Activated CD4-positive, alpha-beta memory T cell treated with anti-CD3 and anti-CD28 coated beads for 36 hours (primary cell): ENCODE measurements around the gene AMY2B. TPM values are rescaled to one million over a fixed set of nuclear protein-coding genes. Genes with fewer than 3 reads are reported as not detected.

ENCODE experiments used
- total RNA-seq, 2 experiments: library from RNA; stranded (reverse); gene quantifications; one replicate each; pipeline ENCODE4 v1.2.3, GENCODE V29; 2021

Gene AMY2B
- total RNA-seq, 2 experiments from 2014 or later, result 3.9 to 4.4 TPM

Other genes starting within 250 kb of the AMY2B start
- 10 to 100 TPM; 13.9 to 16.4 TPM for gene RNPC3, start 45.9 kb upstream of the AMY2B start, total RNA-seq
- not detected for gene AMY2A, start 45.8 kb downstream of the AMY2B start, total RNA-seq
- gene AMY1A, start 84.2 kb downstream of the AMY2B start, total RNA-seq, result not detected
- gene AMY1B, start 124.6 kb downstream of the AMY2B start, total RNA-seq, result not detected
- gene AMY1C, start 178.3 kb downstream of the AMY2B start, total RNA-seq, result not detected